Stimulated activated naive CD4-positive, alpha-beta T cell treated with Interleukin-2 at 50 U/mL for 16 hours (primary cell): ENCODE measurements around the gene CCDC39.
"Not testable (repeated sequence)": the region's sequence is repeated elsewhere in the genome, so short reads cannot be mapped to it uniquely, and the experiment has no call there.

Source experiments
- DNase-seq: peaks from one replicate; lab custom pipeline; 2025; lab: John Stamatoyannopoulos, UW

Gene CCDC39

GRCh38 chr3:180619723-180620122 lies 59.6 kb downstream of the CCDC39 start:
- DNase-seq, result no peak

DNA sequence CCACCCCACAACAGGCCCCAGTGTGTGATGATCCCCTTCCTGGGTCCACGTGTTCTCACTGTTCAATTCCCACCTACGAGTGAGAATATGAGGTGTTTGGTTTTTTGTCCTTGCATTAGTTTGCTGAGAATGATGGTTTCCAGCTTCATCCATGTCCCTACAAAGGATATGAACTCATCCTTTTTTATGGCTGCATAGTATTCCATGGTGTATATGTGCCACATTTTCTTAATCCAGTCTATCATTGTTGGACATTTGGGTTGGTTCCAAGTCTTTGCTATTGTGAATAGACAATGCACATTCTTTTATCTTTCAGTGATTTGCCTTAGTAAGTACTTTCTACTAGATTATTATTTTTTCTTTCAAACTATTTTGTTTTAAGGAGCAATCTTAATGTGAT lies 60.7 kb downstream of the CCDC39 start:
- not testable (repeated sequence) for DNase-seq

- no peak for DNase-seq
Observed at GRCh38 chr3:180617049-180617448, 62.2 kb downstream of the CCDC39 start.

GRCh38 chr3:180615954-180616353 lies 63.3 kb downstream of the CCDC39 start:
- DNase-seq, result no peak

DNA sequence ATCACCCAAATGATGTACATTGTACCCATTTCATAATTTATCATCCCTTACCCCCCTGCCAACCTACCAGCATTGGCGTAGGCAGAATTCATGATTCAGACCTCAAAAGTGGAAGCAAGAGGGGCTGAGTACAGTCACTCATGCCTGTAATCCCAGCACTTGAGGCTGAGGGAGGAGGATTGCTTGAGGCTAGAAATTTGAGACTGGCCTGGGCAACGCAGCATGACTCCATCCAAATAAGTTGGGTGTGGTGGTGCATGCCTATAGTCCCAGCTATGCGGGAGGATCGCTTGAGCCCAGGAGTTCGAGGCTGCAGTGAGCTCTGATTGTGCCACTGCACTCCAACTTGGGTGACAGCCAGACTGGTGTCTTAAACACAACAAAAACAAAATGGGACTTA lies 66.9 kb downstream of the CCDC39 start:
- DNase-seq, result no peak

- no peak for DNase-seq
Observed at GRCh38 chr3:180611006-180611405, 68.3 kb downstream of the CCDC39 start.

GRCh38 chr3:180601688-180602666 lies 77.3 kb downstream of the CCDC39 start, which contains the start of gene TTC14:
Gene TTC14 (plus strand): TSS chr3:180602163. CDS start chr3:180602262, 99 bp downstream.
- DNase-seq, result peak; percentile 93

DNA sequence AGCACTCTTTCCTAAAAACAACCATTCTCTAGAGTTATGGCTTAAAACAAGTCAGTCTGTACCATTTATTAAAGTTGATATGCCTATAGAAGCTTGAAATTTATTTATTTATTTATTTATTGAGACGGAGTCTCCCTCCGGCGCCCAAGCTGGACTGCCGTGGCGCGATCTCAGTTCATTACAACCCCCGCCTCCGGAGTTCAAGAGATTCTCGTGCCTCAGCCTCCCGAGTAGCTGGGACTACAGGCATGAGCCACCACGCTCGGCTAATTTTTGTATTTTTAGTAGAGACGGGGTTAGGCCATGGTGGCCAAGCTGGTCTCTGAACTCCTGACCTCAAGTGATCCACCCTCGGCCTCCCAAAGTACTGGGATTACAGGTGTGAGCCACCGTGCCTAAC lies 78.8 kb downstream of the CCDC39 start:
- no peak for DNase-seq

DNA sequence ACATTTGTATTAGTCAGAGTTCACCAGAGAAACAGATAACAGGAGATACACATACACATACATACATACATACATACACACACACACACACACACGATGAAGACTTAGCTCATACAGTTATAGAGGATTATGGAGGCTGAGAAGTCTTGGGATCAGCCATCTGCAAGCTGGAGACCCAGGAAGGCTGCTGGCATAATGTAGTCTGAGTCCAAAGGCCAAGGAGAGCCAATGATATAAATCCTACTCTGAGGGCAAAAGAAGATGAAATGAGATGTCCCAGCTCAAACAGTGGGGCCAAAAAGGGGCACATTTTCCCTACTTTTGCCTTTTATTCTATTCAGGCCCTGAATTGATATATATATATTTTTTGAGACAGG lies 83.7 kb downstream of the CCDC39 start:
- no peak for DNase-seq

DNA sequence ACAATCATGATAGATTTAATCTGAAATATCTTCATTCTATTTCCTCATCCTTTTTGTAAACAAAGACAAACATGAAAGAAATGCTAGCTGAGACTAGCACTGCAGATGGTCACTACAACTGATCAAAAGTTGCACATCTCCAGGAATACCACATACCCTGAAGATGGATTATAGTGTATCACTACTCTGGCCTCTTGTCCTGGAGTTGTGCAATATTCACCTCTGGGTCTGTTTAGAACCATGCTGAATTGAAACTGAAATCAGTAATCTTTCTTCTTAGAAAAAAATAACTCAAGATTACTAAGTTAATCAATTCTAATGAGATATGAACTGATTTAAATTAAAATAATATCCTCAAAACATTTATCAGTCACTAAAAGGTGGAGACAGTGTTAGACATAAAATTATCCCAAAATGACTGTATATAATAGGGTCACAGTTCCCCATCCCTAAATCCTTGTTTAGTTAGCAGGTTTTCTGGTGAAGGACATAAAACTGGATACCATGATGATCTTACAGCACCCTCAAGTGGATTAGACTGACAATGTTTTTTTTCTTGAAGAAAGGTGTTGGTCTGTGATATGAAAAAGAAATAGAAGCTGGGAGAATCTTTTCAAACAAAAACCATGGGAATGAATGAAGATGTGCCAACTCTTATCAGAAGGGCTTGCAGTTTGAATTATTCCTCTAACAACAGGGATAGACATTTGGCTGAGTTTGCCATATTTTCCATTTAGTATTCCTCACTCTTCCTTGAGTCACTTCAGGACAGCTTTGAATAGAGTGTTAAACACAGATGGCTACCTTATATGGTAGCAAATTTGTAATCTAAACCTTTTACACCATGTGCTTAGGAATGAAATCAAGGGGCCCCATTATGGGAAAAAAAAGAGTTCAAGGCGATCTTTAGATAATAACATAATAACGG lies 84.4 kb downstream of the CCDC39 start:
- no peak for DNase-seq

- DNase-seq, result not testable (repeated sequence)
Observed at GRCh38 chr3:180593631-180594030, 85.7 kb downstream of the CCDC39 start.

DNA sequence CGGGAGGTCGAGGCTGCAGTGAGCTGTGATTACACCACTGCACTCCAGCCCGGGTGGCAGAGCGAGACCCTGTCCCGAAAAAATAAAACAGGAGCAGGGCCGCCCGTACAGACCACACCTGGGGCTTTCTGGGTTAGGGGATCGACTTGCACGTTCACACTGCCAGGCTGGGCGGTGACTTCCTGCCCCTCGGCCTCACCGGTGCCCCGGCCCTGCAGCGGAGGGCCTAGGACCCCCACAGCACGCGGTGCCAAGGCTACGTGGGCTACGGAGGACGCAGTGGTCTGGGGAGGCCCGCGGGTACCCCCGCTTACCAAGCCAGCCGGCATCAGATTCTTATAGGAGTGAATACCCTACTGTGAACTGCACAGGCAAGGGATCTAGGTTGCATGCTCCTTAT lies 88.9 kb downstream of the CCDC39 start:
- no peak for DNase-seq

GRCh38 chr3:180580934-180581333 lies 98.4 kb downstream of the CCDC39 start:
- no peak for DNase-seq

DNA sequence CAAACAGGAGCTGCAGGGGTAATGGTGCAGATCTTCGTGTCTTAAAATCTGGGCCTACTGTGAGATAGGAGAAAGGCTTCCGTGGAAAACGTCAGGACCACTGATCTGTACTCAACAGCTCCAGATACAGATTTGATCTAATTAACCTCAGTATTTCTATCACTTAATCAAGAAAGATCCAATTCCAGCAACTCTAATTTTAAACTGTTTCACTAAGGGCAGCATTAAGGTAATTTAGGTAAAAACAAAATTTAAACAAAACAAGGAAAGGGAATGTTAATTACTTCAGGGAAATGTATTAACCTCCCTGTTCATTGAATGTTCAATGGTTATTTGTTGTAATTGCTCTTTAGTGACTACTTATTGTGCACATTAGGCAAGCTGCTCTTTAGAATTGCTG lies 103.7 kb downstream of the CCDC39 start:
- no peak for DNase-seq

- no peak for DNase-seq
Observed at GRCh38 chr3:180571831-180572598, 107.3 kb downstream of the CCDC39 start.

DNA sequence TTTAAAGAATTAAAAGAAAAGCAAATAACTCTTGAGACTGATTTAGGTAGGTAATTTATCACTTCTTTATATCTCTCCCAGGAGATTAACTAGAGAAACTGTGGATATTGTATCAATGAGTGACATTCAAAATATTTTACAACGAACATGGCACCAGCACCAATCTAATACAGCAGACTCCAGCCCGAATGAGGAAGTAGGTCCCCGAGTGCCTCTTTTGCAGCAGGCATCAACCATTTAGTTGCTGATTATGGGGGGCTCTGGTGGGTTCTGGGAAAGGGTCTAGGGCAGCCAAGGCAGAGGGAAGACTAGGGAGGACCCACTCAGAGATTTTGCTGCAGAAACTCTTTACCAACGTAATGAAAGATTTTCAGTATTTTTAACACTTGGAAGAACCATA lies 109.1 kb downstream of the CCDC39 start:
- no peak for DNase-seq

- no peak for DNase-seq
Observed at GRCh38 chr3:180564676-180565075, 114.6 kb downstream of the CCDC39 start.
